Fibroblast of lung (primary cell): ENCODE data around the gene CMIP. TPM values are rescaled to one million over a fixed set of nuclear protein-coding genes. Genes with fewer than 3 reads are reported as not detected.

Source experiments
- DNase-seq, 2 donors: peaks; one replicate each; pipeline versions ENCODE4 v3.0.0 to v3.0.0-alpha.2; 2010; ENCODE audit warnings: low read depth in 2 of 2
- H2AFZ ChIP-seq: 2 replicates; pipeline ENCODE4 v1.5.1; 2012; ENCODE audit warnings: low read length, control low read depth, inconsistent platforms
- H3K27ac ChIP-seq: 2 replicates; pipeline ENCODE4 v1.5.1; 2011; ENCODE audit warnings: low read length, control low read depth; ENCODE audit not compliant: insufficient read depth
- H3K27me3 ChIP-seq: 2 replicates; pipeline ENCODE4 v1.5.1; 2011; ENCODE audit warnings: mild to moderate bottlenecking, low read length; ENCODE audit not compliant: control insufficient read depth, insufficient read depth
- H3K36me3 ChIP-seq: 2 replicates; pipeline ENCODE4 v1.5.1; 2011; ENCODE audit warnings: low read length; ENCODE audit not compliant: control insufficient read depth, insufficient read depth
- H3K4me1 ChIP-seq: 2 replicates; pipeline ENCODE4 v1.5.1; 2011; ENCODE audit warnings: low read length; ENCODE audit not compliant: control insufficient read depth, insufficient read depth; ENCODE audit errors: extremely low read depth
- H3K4me2 ChIP-seq: 2 replicates; pipeline ENCODE4 v1.5.1; 2011; ENCODE audit warnings: low read length, control low read depth; ENCODE audit not compliant: insufficient read depth; ENCODE audit errors: extremely low read depth
- H3K4me3 ChIP-seq, 4 experiments: fragments of 200-600 bp in 1 of 4; sonication (generic) in 1 of 4; replicated peaks in 1 of 4; 2 replicates each; pipeline ENCODE4 v1.5.1; 2011 to 2016; ENCODE audit warnings: low read length in 4 of 4, low read depth in 3 of 4, mild to moderate bottlenecking in 3 of 4, control low read depth in 2 of 4, inconsistent platforms in 1 of 4, mixed read lengths in 1 of 4; ENCODE audit not compliant: insufficient read depth in 1 of 4; ENCODE audit errors: control extremely low read depth in 1 of 4
- H3K79me2 ChIP-seq: 2 replicates; pipeline ENCODE4 v1.5.1; 2012; ENCODE audit warnings: mild to moderate bottlenecking, low read length, inconsistent platforms; ENCODE audit not compliant: control insufficient read depth, insufficient read depth
- H3K9ac ChIP-seq: 2 replicates; pipeline ENCODE4 v1.5.1; 2011; ENCODE audit warnings: mild to moderate bottlenecking, low read length, control low read depth; ENCODE audit not compliant: insufficient read depth
- H3K9me3 ChIP-seq: 2 replicates; pipeline ENCODE4 v1.5.1; 2012; ENCODE audit warnings: low read depth, low read length; ENCODE audit not compliant: control insufficient read depth, insufficient read depth
- H4K20me1 ChIP-seq: 2 replicates; pipeline ENCODE4 v1.5.1; 2011; ENCODE audit warnings: low read length; ENCODE audit not compliant: control insufficient read depth, insufficient read depth; ENCODE audit errors: extremely low read depth
- CTCF ChIP-seq, 2 donors: IDR thresholded peaks in 1 of 2; conservative IDR thresholded peaks in 1 of 2; 1 replicate in 1 of 2; 2 replicates in 1 of 2; pipeline ENCODE4 v1.5.1; 2011 to 2012; ENCODE audit warnings: low read length in 2 of 2, control low read depth in 1 of 2, inconsistent platforms in 1 of 2, low read depth in 1 of 2, mild to moderate bottlenecking in 1 of 2
- EZH2 ChIP-seq: IDR thresholded peaks from 2 replicates; pipeline ENCODE4 v1.5.1; 2012; ENCODE audit warnings: low read length, control low read depth, mild to moderate bottlenecking; ENCODE audit errors: missing control alignments
- polyA plus RNA-seq, 2 donors: library from polyadenylated mRNA; depleted of rRNA in 1 of 2; stranded (reverse) in 1 of 2; unstranded in 1 of 2; fragments of >200 nt; gene quantifications; 2 replicates each; pipeline ENCODE4 v1.2.1, GENCODE V29; 2011 to 2012; ENCODE audit warnings: missing spikeins in 1 of 2
- total RNA-seq: library from RNA; depleted of rRNA; stranded (reverse); fragments of >200 nt; gene quantifications from 2 replicates; pipeline ENCODE4 v1.2.1, GENCODE V29; 2014

CMIP gene
- total and polyA plus RNA-seq, 2 donors (not counting 1 experiment from before 2014, with no cell fraction given): 1.9 to 5.1 TPM

DNA sequence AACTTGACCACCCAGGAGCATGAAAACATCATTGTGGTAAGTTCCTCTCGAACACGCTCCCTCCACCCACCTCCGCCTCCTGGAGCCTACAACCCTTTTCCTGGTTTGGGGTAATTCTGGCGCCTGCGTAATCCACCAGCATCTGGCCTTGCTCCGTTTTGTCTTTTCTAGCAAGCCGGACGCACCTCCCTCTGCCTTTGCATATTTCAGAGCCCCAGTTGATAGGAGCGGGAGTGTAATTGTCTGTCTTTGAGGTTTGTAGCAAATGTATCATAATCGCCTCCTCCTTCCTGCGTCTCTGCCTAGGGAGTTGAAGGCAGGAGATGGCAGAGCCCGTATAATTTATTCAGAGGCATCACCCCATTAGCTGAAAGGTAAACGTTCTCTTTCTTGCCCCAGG lies 213.2 kb downstream of the CMIP start:
- no peak overlapping the region for H3K9ac ChIP-seq
- no peak for TF ChIP-seq CTCF (conservative IDR thresholded peaks at IDR 0.05 in 1 of 2, IDR thresholded peaks at IDR 0.05 in 1 of 2; ENCODE audit: low read depth in 1 of 2, low read length in 2 of 2)
- no peak for TF ChIP-seq EZH2
- no peak overlapping the region for H3K4me3 ChIP-seq
- peaks cover 3% of the 10 kb centered on the region for H3K36me3 ChIP-seq
- no peak for DNase-seq
- H3K27ac ChIP-seq: no peak overlapping the region
- no peaks in the 10 kb centered on the region for H3K27me3 ChIP-seq
- H2AFZ ChIP-seq: no peak overlapping the region
- no peak overlapping the region for H3K4me2 ChIP-seq
- no peaks in the 10 kb centered on the region for H3K4me1 ChIP-seq
- no peaks in the 10 kb centered on the region for H3K9me3 ChIP-seq
- H3K79me2 ChIP-seq: no peaks in the 10 kb centered on the region
- no peaks in the 10 kb centered on the region for H4K20me1 ChIP-seq

DNA sequence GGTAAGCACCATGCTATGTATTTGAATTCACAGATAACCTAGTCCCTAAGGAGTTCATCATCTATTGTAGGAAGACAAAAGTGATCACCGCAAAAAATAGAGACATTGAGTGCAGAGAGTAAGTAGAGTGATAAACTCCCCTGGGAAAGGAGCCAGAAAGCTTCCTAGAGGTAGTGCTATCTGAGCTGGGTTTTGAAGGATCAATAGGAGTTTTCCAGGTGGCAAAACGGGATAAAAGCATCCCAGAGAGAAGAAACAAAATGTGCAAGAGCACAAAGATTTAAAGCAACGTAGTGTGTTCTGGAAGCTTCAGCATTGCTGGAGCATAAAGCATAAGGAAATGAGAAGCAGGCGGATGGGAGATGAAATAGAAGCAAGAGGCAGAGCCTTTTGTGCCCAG lies 213.8 kb downstream of the CMIP start:
- Histone ChIP-seq H3K4me3 (no peak overlapping the region), H3K27ac (no peak overlapping the region), H3K79me2 (no peaks in the 10 kb centered on the region), H4K20me1 (no peaks in the 10 kb centered on the region), H2AFZ (no peak overlapping the region), H3K36me3 (peaks cover 1% of the 10 kb centered on the region), H3K9me3 (no peaks in the 10 kb centered on the region), H3K9ac (no peak overlapping the region), H3K4me1 (no peaks in the 10 kb centered on the region), H3K4me2 (no peak overlapping the region), H3K27me3 (no peaks in the 10 kb centered on the region)
- TF ChIP-seq CTCF (conservative IDR thresholded peaks at IDR 0.05 in 1 of 2, IDR thresholded peaks at IDR 0.05 in 1 of 2; ENCODE audit: low read depth in 1 of 2, low read length in 2 of 2) (no peak), EZH2 (no peak)
- DNase-seq: no peak

GRCh38 chr16:81659249-81659648 lies 214.6 kb downstream of the CMIP start:
- H2AFZ ChIP-seq: no peak overlapping the region
- TF ChIP-seq CTCF (conservative IDR thresholded peaks at IDR 0.05 in 1 of 2, IDR thresholded peaks at IDR 0.05 in 1 of 2; ENCODE audit: low read depth in 1 of 2, low read length in 2 of 2) (no peak), EZH2 (no peak)
- H4K20me1 ChIP-seq: no peaks in the 10 kb centered on the region
- H3K4me2 ChIP-seq: no peak overlapping the region
- no peaks in the 10 kb centered on the region for H3K79me2 ChIP-seq
- H3K9ac ChIP-seq: no peak overlapping the region
- no peaks in the 10 kb centered on the region for H3K27me3 ChIP-seq
- DNase-seq: no peak
- H3K9me3 ChIP-seq: no peaks in the 10 kb centered on the region
- H3K4me3 ChIP-seq: no peak overlapping the region
- peaks cover 1% of the 10 kb centered on the region for H3K36me3 ChIP-seq
- no peaks in the 10 kb centered on the region for H3K4me1 ChIP-seq
- H3K27ac ChIP-seq: no peak overlapping the region
